Measurements from ENCODE around the gene SERPINI1.

SERPINI1 gene

DNA sequence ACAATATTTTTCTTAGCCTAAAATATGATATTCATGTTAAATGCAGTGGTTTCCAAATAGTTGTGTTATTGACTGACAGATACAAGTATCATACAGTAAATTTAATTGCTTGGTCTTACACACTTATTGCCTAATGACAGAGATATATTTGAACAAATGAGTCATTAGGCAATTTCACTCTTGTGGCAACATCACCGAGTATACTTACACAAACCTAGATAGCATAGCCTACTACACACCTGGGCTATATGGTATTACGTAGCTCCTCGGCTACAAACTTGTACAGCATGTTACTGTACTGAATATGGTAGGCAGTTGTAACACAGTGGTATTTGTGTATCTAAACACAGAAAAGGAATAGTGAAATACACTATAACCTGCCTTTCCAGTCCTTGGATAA is 50.3 kb downstream of the SERPINI1 start:
- ChIA-PET CTCF (no interaction called here), POLR2A (no interaction called here)
- TF ChIP-seq, protein P1, sequence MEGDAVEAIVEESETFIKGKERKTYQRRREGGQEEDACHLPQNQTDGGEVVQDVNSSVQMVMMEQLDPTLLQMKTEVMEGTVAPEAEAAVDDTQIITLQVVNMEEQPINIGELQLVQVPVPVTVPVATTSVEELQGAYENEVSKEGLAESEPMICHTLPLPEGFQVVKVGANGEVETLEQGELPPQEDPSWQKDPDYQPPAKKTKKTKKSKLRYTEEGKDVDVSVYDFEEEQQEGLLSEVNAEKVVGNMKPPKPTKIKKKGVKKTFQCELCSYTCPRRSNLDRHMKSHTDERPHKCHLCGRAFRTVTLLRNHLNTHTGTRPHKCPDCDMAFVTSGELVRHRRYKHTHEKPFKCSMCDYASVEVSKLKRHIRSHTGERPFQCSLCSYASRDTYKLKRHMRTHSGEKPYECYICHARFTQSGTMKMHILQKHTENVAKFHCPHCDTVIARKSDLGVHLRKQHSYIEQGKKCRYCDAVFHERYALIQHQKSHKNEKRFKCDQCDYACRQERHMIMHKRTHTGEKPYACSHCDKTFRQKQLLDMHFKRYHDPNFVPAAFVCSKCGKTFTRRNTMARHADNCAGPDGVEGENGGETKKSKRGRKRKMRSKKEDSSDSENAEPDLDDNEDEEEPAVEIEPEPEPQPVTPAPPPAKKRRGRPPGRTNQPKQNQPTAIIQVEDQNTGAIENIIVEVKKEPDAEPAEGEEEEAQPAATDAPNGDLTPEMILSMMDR (IDR thresholded peaks at IDR 0.05; ENCODE audit: insufficient read depth, low read length, missing control alignments) = no peak
- no peak for DNase-seq (ENCODE audit: low read depth, low spot score)
- H3K4me3 ChIP-seq (ENCODE audit: low read depth, low read length) = no peak overlapping the region

DNA sequence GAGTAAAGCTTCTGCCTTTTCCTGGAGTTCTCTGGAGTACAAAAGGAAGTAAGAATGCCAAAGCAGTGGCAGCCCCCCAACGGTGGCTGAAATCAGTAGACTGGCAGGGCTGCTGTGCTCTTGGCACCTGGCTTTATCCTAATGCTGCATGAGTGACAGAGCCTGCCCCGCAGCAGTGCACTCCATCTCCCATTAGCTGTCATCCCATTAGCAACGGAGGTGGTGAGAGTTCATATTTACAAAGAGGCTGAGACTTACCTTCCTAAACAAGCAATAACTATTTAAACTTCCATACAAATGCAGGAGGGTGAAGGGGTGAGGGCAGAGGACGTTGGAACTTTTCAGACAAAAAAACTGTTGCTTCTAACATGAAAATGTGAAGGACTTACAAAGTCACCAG is 51.9 kb downstream of the SERPINI1 start:
- ChIA-PET CTCF (no interaction called here), POLR2A (no interaction called here)
- TF ChIP-seq, protein P1 (IDR thresholded peaks at IDR 0.05; ENCODE audit: insufficient read depth, low read length, missing control alignments) = no peak
- no peak for DNase-seq (ENCODE audit: low read depth, low spot score)
- no peak overlapping the region for H3K4me3 ChIP-seq (ENCODE audit: low read depth, low read length)

DNA sequence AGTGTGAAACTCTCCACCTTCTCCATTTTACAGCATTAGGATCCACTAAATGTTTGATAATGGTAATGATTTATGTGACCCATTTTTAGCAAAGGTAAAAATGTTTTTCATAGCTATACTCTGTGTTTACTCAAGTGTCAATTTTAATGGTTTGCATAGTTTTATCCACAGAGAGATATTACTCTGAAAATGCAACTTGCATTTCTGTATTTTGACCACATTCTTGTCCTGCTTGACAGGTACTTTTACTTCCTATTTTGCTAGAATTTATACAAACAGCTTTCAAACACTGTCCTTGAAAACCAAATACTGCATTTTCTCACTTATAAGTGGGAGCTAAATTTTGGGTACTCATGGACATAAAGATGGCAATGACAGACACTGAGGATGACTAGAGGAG is 62.9 kb downstream of the SERPINI1 start:
- TF ChIP-seq, protein P1 (IDR thresholded peaks at IDR 0.05; ENCODE audit: insufficient read depth, low read length, missing control alignments) = no peak
- ChIA-PET POLR2A (no interaction called here), CTCF (no interaction called here)
- no peak overlapping the region for H3K4me3 ChIP-seq (ENCODE audit: low read depth, low read length)
- no peak for DNase-seq (ENCODE audit: low read depth, low spot score)

DNA sequence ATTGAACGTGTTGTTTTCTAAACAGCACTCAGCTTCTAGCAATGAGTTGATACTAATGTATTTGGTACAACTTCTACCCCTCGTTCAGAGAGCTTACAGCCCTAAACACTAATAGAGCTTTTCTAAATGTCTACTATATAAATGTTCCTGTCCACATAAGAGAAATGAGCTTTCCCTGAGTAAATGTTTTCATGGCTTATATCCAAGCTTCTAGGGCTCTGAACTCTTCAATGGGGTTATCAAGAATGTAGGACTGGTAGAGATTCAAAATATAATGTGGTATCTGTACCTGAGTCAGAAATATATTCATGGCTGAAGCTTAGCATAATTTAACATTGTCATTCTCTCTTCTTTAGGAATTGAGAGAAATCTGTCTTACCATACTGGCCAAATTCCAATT is 73.4 kb downstream of the SERPINI1 start:
- POLR2A ChIA-PET = no interaction called here
- no peak overlapping the region for H3K4me3 ChIP-seq (ENCODE audit: low read depth, low read length)
- DNase-seq (ENCODE audit: low read depth, low spot score) = no peak
- CTCF ChIA-PET = no interaction called here
- TF ChIP-seq, protein P1 (IDR thresholded peaks at IDR 0.05; ENCODE audit: insufficient read depth, low read length, missing control alignments) = no peak

DNA sequence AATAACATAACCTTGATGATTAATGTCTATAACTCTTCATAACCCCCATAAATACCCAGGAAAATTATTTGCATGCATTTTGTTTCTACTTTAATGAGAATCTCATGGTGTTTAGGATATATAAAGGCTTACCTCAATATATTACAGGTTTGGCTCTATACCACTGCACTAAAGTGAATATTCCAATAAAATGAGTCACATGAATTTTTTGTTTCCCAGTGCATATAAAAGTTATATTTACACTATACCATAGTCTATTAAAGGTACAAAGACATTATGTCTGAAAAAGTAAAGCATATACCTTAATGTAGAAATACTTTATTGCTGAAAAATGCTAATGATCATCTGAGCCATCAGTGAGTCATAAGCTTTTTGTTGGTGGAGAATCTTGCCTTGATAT is 74.7 kb downstream of the SERPINI1 start:
- CTCF ChIA-PET = no interaction called here
- TF ChIP-seq, protein P1 (IDR thresholded peaks at IDR 0.05; ENCODE audit: insufficient read depth, low read length, missing control alignments) = no peak
- H3K4me3 ChIP-seq (ENCODE audit: low read depth, low read length) = no peak overlapping the region
- POLR2A ChIA-PET = no interaction called here
- DNase-seq (ENCODE audit: low read depth, low spot score) = no peak

DNA sequence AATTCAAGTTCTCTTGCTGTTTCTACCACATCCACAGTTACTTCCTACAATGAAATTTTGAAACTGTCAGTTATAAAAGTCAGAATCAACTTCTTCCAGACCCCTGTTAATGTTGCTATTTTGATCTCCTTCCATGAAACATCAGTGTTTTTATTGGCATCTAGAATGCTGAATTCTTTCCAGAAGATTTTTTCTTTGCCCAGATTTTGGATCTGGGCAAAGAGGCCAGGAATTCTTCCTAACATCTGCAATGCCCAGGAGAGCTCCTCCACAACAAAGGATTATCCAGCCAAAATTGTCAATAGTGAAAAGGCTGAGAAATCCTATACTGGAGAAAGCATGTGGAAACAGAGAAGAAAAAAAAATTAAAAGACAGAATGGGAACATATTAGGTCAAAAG is 75.5 kb downstream of the SERPINI1 start:
- CTCF ChIA-PET = no interaction called here

More for the DNA sequence above, 75.5 kb downstream of the SERPINI1 start:
- POLR2A ChIA-PET = no interaction called here
- no peak overlapping the region for H3K4me3 ChIP-seq (ENCODE audit: low read depth, low read length)
- no peak for DNase-seq (ENCODE audit: low read depth, low spot score)
- TF ChIP-seq, protein P1 (IDR thresholded peaks at IDR 0.05; ENCODE audit: insufficient read depth, low read length, missing control alignments) = no peak

Data from AG04449 (cell line).